IPS DF 4.7 (cell line): ENCODE data around the gene LDLRAD4.

Experiments used
- DNase-seq: peaks from one replicate; pipeline ENCODE4 v3.0.0-alpha.2; 2013; ENCODE audit warnings: low spot score; ENCODE audit errors: extremely low read depth

The LDLRAD4 gene

DNA sequence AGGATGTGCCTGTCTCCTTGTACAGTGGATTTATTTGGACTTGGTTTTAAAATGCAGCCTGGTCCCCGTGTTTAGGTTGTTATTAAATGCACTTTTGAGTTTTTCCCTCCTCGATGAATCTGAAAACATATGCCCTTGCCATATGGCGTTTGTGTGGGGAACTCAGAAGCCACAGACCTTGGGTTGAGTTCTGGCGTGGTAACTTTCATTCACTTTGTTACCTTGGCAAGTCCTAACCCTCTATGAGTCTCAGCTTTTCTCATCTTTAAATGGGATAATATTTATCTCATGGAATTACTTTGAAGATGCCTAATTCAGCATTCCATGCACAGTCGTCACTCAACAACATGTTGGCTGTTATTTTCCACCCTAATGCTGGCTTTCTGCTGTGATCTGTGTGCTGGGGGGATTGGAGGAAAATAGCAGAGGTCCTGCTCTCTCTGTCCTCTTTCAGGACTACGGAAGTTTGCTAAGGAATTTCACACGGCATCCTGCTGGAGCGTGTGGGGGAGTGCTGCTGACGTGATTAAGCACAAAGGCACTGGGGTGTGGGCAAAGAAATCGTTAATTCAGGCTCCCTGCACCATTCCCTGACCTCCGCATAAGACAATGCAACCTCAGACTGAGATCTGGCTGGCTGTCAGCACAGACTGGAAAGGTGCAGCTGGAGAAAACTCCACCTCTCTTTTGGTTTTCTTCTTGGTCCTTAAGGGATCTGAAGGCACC, 61.7 kb downstream of the LDLRAD4 start:
- DNase-seq = no peak

DNA sequence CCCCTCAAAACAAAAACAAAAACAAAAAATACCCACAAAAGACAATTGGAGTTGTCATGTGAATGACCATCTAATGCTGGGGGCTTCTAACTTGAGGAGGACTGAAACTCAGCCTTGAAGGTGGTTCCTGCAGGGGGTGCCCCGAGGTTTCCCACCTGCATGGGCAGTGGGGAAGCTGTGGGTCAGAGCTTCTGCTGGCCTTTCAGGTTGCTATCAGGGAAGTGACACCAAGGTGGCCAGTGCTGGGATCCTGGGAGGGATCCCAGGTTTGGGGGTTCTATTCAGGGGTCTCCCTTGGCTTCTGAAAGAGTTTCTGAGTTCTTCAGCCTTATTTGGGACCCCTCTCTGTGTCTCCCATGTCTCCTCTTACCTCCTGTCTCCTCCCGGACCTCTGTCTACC, 62.8 kb downstream of the LDLRAD4 start:
- no peak for DNase-seq

DNA sequence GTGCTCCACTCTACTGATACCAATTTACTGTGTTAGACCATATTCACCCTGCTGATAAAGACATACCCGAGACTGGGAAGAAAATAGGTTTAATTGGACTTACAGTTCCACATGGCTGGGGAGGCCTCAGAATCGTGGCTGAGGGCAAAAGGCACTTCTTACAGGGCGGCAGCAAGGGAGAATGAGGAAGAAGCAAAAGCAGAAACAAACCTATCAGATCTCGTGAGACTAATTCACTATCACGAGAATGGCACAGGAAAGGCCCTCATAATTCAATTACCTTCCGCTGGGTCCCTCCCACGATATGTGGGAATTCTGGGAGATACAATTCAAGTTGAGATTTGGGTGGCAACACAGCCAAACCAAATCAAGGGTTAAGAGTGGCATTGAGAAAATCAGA, 65.2 kb downstream of the LDLRAD4 start:
- no peak for DNase-seq

DNA sequence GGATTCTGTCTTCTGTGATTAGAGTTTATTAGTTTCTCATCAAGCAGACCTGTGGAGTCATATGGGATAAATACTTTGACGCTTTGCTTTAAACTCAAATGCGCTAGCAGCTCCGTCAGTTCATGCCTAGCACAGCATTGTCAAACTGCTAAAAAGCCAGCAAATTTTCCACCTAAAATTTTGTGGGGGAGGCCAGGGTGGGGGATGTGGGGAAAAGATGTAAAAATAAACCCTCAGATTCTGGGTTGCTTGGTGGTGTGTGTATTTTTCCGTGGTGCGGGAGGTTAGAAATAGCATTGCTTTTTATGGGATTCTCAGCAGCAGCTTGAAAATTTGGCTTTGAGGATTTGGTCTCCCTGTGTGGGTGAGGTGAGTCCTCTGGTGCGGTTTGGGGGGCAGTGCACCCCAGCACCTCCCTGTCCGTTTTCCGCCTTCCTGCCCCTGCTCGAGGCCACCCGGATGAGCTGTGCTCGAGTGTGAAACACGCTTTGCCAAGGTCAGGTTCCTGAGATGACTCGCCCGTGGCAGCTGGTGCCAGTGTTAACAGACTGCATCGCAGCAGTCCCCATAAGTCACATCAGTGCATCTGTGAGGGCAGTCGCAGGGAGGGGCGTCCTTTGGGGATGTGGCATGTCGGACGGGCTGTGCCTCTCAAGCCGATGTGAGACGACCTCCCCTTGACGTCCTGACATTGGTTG, 65.9 kb downstream of the LDLRAD4 start:
- DNase-seq = no peak

DNA sequence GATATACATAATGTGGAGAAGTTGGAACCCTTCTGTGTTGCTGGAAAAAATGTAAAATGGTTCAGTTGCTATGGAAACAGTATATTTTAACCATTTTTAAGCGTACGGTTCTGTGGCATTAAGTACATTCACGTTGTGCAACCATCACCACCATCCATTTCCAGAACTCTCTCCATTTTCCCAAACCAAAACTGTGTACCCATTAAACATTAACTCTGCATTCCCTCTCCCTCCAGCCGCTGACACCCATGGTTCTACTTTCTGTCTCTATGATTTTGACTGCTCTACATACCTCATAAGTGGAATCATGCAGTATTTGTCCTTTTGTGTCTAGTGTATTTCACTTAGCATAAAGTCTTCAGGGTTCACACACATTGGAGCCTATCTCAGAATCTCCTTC, 67.3 kb downstream of the LDLRAD4 start:
- no peak for DNase-seq

DNA sequence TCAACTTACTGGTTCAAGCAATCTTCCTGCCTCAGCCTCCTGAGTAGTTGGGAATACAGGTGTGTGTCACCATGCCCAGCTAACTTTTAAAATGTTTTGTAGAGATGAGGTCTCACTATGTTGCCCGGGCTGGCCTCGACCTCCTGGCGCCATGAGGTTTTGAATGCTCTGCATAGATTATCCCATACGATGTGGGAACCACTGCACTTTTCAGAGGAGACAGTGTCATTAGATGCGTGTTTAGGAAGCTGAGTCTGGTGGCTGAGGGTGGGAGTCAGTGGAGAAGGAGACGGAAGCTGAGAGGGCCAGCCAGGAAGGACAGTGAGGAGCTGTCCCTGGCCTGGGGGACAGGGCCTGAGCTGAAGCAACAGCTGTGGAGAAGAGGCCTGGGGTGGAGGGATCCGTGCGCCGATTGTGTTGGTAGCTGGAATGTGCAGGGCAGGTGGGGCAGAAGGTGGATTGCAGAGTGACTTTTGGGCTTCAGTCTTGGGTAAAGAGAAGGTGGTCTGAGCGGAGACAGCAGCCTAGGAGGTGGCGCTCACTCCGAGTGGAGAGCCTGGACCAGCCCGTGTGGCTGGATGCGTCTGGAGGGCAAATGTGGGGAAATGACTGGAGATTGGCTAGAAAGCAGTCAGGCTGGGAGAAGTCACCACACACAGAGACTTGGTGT, 68.0 kb downstream of the LDLRAD4 start:
- DNase-seq = no peak

DNA sequence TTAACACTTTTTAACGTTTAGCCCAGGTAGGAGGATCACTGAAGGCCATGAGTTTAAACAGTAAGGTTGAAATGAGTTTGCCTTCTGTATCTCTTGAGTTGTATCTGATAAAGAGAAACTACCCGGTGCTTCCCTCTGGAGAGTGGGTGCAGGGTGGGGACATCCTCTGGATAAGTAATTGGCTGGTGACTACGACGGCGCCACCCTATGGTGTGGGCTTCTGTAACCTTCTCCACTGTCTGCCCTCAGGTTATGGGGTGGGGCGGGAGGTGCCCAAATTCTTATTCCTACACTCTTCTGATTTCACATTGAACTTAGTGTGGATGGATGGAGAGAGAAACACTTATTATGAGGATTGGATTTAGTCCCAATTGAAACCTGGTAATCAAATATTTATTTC, 68.8 kb downstream of the LDLRAD4 start:
- DNase-seq = no peak

DNA sequence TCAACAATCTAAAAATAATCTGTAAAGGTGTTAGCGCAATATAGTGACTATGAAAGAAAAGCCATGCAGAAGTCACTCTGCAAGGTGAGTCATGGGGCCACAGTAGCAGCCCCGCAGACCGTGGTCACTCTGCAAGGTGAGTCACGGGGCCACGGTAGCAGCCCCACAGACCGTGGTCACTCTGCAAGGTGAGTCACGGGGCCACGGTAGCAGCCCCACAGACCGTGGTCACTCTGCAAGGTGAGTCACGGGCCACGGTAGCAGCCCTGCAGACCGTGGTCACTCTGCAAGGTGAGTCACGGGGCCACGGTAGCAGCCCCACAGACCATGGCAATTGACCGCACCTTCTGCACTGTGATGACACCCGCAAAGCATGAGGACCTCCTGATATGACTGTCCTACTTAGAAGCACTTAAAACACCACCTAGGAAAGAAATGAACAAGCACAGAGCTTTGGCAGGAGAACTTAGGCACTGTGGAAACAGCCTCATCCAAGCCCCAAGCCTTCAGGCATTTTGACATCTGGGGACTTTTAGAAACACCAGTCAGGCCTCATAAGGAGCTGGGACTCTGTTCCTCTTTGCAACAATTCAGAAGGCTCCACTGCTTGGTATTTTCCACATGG, 70.1 kb downstream of the LDLRAD4 start:
- DNase-seq = no peak

DNA sequence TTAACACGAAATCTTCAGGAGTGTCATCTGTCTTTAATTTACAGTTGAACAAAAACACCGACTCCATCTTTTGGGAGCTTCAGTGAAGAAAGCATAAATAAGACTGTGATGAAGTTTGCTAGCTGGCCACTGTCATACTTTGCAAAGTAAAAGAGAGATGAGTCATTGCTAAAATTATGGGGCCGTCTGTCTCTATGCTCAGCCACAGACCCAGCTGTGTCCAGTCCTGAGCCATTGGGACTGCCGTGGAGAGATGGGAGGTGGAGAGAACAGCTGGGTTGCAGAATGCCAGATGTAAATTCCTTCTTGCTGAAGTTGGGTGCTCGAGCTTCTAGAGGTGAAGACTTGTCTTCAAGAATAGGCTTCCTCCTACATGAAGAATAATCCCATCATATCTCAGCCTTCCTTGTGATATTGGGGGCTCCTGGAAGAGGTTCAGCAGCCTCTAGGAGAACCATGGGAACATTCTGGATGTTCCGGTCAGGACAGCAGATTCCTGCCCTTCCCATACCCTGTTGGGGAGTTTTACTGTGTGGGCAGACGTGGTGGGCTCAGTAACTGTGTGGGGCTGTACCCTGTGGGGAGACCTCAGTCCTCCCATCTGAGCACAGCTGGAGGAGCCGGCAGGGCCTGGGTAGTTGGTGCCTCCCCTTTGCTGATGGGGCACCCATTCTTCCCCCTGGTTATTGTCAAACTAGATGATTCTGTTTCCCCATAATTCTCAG, 71.1 kb downstream of the LDLRAD4 start:
- no peak for DNase-seq

DNA sequence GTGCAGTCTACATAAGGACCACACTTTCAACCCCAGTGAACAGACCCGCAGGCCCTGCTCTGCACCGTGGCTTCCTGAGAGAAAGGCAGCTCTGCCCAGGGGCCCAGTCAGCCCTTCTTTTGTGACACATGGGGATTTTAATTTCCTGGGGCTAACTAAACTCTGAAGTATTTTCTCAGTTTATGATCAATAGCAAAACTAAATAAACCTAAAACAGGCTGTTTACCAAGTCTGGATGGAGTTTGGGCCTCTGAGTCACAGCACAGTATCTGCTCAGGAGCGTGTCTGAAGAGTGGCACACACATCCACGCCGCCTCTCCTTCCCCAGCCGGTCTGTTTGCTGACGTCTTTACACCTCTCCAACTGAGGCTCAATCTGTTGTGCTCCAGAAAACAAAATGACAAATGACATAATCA, 72.3 kb downstream of the LDLRAD4 start:
- no peak for DNase-seq

DNA sequence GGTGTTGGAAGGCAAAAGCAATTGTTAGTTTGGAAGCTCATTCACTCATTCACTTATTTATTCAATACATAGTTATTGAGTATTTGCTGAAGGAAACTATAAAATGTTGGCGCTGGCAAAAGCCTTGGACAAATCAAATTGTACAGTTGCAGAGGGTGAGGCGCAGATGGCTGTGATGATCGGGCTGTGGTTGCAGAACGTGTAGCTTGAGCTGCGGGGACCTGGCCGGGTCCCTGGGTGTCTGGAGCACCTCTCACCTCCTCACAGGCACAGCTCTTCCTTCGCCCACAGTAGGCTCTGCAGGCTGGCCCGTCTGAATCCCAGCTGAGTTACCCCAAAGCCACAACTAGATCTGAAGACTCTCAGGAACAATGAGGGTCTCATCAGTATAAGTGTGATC, 72.7 kb downstream of the LDLRAD4 start:
- DNase-seq = no peak

DNA sequence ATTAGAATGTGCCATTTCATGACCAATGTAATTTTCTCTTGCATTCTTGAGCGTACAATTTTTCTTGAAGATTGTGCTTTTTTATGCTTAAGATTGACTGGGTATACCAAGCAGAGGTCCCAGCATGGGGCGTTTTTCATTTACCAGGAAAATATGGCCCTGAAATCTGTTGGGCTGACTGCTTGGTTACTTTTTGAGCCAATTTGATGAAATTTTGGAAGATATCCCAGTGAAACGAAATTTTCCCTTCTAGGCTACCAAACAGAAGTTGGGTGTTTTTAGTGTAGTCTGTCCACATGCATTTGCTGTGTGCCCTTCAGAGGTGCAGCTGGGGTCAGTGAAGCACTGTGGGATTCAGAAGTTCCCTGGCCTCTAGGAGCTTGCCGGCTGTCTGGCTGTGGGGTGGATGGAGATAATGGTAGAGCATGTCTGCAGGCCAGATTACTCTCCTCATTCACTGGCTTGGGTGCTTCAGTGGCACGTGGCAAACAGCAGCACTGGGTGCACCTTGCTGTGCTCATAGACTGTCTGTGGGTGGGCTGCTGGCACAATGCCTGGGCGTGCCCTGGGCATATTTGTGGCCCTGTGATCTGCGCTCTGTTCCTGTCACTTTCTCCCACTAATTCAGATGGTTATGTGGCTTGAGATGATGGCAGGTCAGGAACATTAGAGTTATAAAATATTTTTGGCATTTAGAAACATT, 73.3 kb downstream of the LDLRAD4 start:
- DNase-seq = no peak

DNA sequence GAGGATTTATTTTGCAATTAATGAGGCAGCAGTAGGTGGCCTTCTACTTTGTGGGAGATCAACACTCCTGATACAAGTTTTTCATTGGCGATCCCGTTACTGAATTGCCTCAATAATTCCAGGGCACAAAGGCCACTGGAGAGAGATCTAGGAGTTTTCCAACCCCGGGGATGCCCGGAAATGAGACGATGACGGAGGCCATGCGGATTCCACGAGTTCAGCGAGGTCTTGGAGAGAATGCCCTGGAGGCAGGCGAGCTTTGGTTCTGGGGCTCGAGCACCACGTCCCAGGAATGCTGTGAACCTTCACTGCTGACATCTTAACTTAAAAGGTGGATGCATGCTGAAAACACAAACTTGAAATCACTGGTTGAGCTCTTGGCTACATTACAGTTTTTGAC, 74.2 kb downstream of the LDLRAD4 start:
- DNase-seq = no peak

DNA sequence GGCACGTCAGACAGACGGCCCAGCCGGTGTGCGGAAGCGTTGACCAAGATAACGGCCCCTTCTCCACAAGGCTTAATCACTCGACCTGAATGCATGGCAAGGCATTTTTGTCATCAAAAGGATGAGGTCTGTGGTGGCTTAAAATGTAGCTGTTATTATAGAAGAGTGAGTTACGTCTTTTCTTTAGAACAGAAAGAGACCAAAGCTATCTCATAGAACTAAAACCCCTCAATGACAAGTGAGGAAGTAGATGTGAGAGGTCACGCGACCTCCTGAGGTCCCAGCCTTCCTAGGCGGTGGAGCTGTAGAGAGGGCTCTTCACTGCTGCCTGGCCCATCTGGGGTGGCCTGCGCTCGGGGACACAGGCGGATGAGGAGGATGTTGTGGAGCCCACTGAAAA, 75.7 kb downstream of the LDLRAD4 start:
- no peak for DNase-seq

DNA sequence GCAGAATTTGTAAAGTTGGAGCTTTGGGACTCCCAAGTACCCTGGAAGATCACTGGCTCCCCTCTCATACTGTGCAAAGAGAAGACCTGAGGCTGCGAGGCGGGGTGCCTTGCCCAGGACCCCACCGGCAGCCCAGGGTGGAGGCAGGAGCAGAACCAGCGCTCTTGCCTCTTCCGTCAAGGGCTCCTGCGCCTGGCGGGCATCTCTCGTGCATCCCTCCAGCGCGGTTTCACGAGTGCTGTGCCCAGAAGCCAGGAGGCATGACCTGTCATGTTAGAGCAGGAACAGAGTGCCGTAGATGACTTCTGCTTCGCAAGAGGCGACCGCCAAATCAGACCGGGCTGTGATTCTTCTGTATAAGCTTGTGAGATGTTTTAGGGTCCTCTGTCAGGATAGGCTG, 77.3 kb downstream of the LDLRAD4 start:
- no peak for DNase-seq

DNA sequence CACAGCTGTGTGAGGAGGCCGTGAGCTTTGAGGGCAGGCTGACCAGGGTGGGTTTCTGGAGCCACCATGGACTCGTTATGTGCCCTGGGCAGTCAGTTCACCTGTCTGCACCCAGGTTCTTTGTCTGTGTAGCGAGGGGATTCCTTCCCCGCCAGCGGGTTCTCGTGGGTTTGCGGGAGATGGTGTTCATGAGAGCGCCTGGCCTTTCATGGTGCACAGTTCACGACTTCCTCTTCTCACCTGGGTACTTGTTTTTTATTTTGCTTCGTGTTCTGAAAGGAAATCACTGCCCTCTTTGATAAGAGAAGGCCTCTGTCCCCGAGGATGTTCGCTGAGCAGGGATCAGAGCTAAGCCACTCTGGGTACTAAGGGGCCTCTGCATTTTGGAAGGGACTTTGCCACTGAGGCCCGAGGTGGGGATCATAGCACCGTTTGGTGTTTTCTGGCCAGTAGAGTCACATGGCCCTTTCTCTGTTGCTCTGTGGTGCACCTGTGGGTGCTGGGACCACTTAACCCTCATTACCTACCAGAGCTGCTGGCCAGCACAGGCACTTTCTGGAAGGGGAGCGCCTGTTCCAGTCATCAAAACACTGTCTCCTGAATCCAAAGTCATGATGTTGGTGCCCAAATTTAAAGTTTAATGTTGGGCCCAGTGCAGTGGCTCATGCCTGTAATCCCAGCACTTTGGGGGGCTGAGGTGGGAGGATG, 78.5 kb downstream of the LDLRAD4 start:
- DNase-seq = no peak

DNA sequence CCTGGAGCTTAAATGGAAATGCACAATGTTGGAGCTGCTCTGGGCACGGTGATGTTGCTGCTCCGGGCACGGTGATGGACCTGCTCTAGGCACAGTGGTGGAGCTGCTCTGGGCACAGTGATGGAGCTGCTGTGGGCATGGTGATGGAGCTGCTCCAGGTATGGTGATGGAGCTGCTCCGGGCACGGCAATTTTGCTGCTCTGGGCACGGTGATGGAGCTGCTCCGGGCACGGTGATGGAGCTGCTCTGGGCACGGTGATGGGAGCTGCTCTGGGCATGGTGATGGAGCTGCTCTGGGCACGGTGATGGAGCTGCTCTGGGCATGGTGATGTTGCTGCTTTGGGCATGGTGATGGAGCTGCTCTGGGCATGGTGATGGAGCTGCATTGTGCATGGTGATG, 79.7 kb downstream of the LDLRAD4 start:
- DNase-seq = no peak

DNA sequence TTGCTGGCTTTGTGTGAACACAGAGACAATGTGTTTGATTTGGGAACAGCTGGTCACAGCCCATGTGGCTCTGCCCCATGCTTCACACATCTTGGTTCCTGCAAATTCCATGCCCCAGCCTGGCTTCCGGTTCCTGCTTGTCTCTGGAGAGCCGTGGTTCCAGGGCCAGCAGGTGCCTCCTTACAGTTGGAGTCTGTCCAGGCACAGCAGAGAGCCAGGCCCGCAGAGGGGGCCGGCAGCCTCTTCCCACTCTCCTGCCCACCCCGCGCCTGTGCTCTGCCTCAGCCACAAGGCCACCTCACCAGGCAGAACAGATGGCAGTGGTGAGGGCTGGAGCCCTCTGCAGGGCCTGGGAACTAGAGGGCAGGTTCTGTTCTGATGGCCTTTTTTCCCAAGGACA, 81.5 kb downstream of the LDLRAD4 start:
- DNase-seq = no peak

DNA sequence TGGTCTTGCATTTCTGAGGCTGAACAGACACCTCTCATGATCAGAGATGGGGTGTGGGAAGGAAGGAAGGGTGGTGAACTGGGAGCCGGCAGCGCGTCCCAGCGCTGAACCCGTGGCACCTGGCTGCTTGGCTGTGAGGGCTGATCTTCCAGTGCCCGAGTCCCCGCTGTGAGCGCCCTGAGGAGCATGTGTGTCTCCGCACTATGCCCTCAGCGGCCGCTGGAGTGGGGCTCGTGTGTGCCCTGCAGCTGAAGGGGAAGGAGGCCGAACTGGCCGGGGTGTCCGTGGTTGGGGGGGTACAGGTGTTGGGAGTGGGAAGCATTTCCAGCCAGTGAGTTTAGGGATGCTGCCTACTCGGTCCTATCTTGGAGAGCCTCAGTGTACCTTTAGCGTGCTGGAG, 82.2 kb downstream of the LDLRAD4 start:
- no peak for DNase-seq

DNA sequence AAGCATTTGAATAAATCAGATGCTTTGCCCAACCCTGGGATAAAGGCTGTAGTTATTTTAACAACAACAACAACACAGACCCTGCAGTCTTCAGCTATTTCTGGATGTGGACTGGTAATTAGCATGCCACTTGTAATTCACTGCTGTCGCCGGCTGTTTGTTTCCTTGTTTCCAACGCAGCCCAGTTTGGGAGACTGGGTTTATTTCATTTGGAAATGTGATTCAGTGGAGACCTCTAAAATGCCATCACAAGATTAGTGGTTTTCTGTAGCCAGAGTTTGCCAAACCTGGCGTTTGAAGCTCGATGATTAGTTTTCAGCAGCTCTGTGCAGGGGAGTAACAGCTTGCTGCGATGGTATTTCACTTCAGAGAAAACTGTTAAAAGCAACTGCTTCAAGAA, 83.5 kb downstream of the LDLRAD4 start:
- DNase-seq = no peak
